SK-N-SH (cell line): ENCODE results near the gene PROX2. TPM values are rescaled to one million over a fixed set of nuclear protein-coding genes. Genes with fewer than 3 reads are reported as not detected.
A peak's percentile ranks its signal among the peaks of the same experiment; 100 is the strongest.

Experiments used
- CTCF ChIA-PET: fragments of 300-600, 350-600 bp; formaldehyde crosslinking; extraction: SDS; loops from one replicate; lab custom pipeline; 2021; lab: Yijun Ruan, JAX
- POLR2A ChIA-PET: fragments of 350-600 bp; sonication (Branson Sonifier 250); formaldehyde crosslinking; extraction: SDS; loops from one replicate; lab custom pipeline; 2020; ENCODE audit warnings: antibody characterized with exemption, inconsistent platforms; lab: Yijun Ruan, JAX
- DNase-seq: peaks from one replicate; pipeline ENCODE4 v3.0.0; 2012
- H2AFZ ChIP-seq: fragments of 200-600 bp; sonication (generic); 2 replicates; pipeline ENCODE4 v1.8.1; 2016; ENCODE audit warnings: antibody characterized with exemption, mild to moderate bottlenecking, low read depth
- H3F3A ChIP-seq: fragments of 200-600 bp; sonication (generic); replicated peaks from 2 replicates; pipeline ENCODE3; 2016; ENCODE audit warnings: antibody characterized with exemption, mild to moderate bottlenecking; ENCODE audit not compliant: insufficient read depth
- H3K27ac ChIP-seq, 2 experiments: fragments of 200-500 bp in 1 of 2; fragments of 200-600 bp in 1 of 2; sonication (Bioruptor generic) in 1 of 2; sonication (generic), shearing (Covaris generic) in 1 of 2; 2 replicates each; pipeline versions ENCODE4 v1.5.1 to v1.6.1; 2014 to 2016; ENCODE audit warnings: low read depth in 2 of 2, inconsistent platforms in 1 of 2, low read length in 1 of 2, mild to moderate bottlenecking in 1 of 2, mixed read lengths in 1 of 2
- H3K27me3 ChIP-seq: fragments of 200-600 bp; sonication (generic), shearing (Covaris generic); 2 replicates; pipeline ENCODE4 v1.6.1; 2016; ENCODE audit warnings: mixed run types; ENCODE audit not compliant: insufficient read depth
- H3K36me3 ChIP-seq, 2 experiments: fragments of 200-500 bp in 1 of 2; fragments of 200-600 bp in 1 of 2; sonication (Bioruptor generic) in 1 of 2; sonication (generic) in 1 of 2; replicated peaks in 1 of 2; 2 replicates each; pipeline versions ENCODE3 to v1.5.1; 2014 to 2016; ENCODE audit warnings: low read length in 1 of 2, mild to moderate bottlenecking in 1 of 2; ENCODE audit not compliant: insufficient read depth in 2 of 2, control insufficient read depth in 1 of 2
- H3K4me1 ChIP-seq, 2 experiments: fragments of 200-500 bp in 1 of 2; fragments of 200-600 bp in 1 of 2; sonication (Bioruptor generic) in 1 of 2; sonication (generic), shearing (Covaris generic) in 1 of 2; 2 replicates each; pipeline versions ENCODE4 v1.5.1 to v1.6.1; 2014 to 2016; ENCODE audit warnings: low read depth in 1 of 2, low read length in 1 of 2, mixed run types in 1 of 2; ENCODE audit not compliant: insufficient read depth in 2 of 2, control insufficient read depth in 1 of 2
- H3K4me2 ChIP-seq: fragments of 200-600 bp; sonication (generic), shearing (Covaris generic); 2 replicates; pipeline ENCODE4 v1.6.1; 2017; ENCODE audit warnings: mixed run types
- H3K4me3 ChIP-seq, 2 experiments: fragments of 200-500 bp in 1 of 2; fragments of 200-600 bp in 1 of 2; sonication (Bioruptor generic) in 1 of 2; sonication (generic), shearing (Covaris generic) in 1 of 2; 2 replicates each; pipeline versions ENCODE4 v1.5.1 to v1.8.1; 2014 to 2016; ENCODE audit warnings: low read depth in 2 of 2, inconsistent platforms in 1 of 2, low read length in 1 of 2, mild to moderate bottlenecking in 1 of 2, mixed read lengths in 1 of 2, moderate library complexity in 1 of 2
- H3K79me2 ChIP-seq: fragments of 200-600 bp; sonication (generic); 2 replicates; pipeline ENCODE4 v1.8.1; 2017; ENCODE audit warnings: mild to moderate bottlenecking; ENCODE audit not compliant: insufficient read depth
- H3K9ac ChIP-seq: fragments of 200-600 bp; sonication (generic); 2 replicates; pipeline ENCODE4 v1.6.1; 2017; ENCODE audit warnings: mixed run types
- H3K9me2 ChIP-seq: fragments of 200-600 bp; sonication (generic); 2 replicates; pipeline ENCODE4 v1.6.1; 2017; ENCODE audit warnings: mixed run types
- H3K9me3 ChIP-seq: fragments of 200-600 bp; sonication (generic); 2 replicates; pipeline ENCODE4 v1.6.1; 2017; ENCODE audit warnings: mixed run types, mild to moderate bottlenecking, moderate library complexity
- H4K20me1 ChIP-seq: fragments of 200-600 bp; sonication (generic); 2 replicates; pipeline ENCODE4 v1.6.1; 2017; ENCODE audit warnings: mild to moderate bottlenecking, mixed run types; ENCODE audit not compliant: insufficient read depth
- CHD2 ChIP-seq: fragments of 150-350 bp; IDR thresholded peaks from 2 replicates; pipeline ENCODE4 v1.6.1; 2018; ENCODE audit warnings: low read length; ENCODE audit not compliant: partially characterized antibody
- CTCF ChIP-seq: fragments of 200-600 bp; sonication (generic); IDR thresholded peaks from 2 replicates; pipeline ENCODE4 v1.6.1; 2017; ENCODE audit warnings: antibody characterized with exemption, mild to moderate bottlenecking, moderate library complexity
- ELF1 ChIP-seq: IDR thresholded peaks from 2 replicates; pipeline ENCODE4 v1.4.0; 2012
- EZH2phosphoT487 ChIP-seq: fragments of 200-600 bp; sonication (generic); IDR thresholded peaks from 2 replicates; pipeline ENCODE4 v1.6.1; 2017; ENCODE audit warnings: low read depth, mixed run types, mild to moderate bottlenecking, antibody characterized with exemption, moderate library complexity, borderline replicate concordance
- GABPA ChIP-seq: IDR thresholded peaks from 2 replicates; pipeline ENCODE4 v1.4.0; 2012; ENCODE audit warnings: low read depth, mild to moderate bottlenecking
- JUND ChIP-seq: IDR thresholded peaks from 2 replicates; pipeline ENCODE4 v1.4.0; 2012
- MEF2A ChIP-seq: IDR thresholded peaks from 2 replicates; pipeline ENCODE4 v1.4.0; 2012; ENCODE audit warnings: low read depth, borderline replicate concordance
- MXI1 ChIP-seq: IDR thresholded peaks from 2 replicates; pipeline ENCODE4 v1.6.1; 2012; ENCODE audit warnings: mild to moderate bottlenecking, low read depth, low read length, improper control_type of control experiment
- NFIC ChIP-seq: IDR thresholded peaks from 2 replicates; pipeline ENCODE4 v1.4.0; 2012; ENCODE audit warnings: borderline replicate concordance
- NRF1 ChIP-seq: IDR thresholded peaks from 2 replicates; pipeline ENCODE4 v1.6.1; 2012; ENCODE audit warnings: low read depth, mild to moderate bottlenecking, low read length
- PBX3 ChIP-seq: IDR thresholded peaks from 2 replicates; pipeline ENCODE4; 2012
- REST ChIP-seq: IDR thresholded peaks from 2 replicates; pipeline ENCODE4 v1.6.1; 2012; ENCODE audit warnings: mild to moderate bottlenecking, low read depth, low read length, moderate library complexity
- SMC3 ChIP-seq: IDR thresholded peaks from 2 replicates; pipeline ENCODE4 v1.6.1; 2012; ENCODE audit warnings: low read depth, low read length, improper control_type of control experiment
- TCF12 ChIP-seq: IDR thresholded peaks from 2 replicates; pipeline ENCODE4 v1.4.0; 2012
- WGBS: methylation state at CpG from one replicate; pipeline ENCODE4 v1.1.6; 2017; ENCODE audit warnings: low lambda C conversion rate; 5-methylcytosine and 5-hydroxymethylcytosine counted together
- polyA plus RNA-seq, 3 experiments: library from polyadenylated mRNA; depleted of rRNA; stranded (reverse); fragments of >200 nt; gene quantifications; 2 replicates each; pipeline ENCODE4 v1.2.3, GENCODE V29; 2012
- TF ChIP-seq, protein P1 (sequence below): IDR thresholded peaks from 2 replicates; pipeline ENCODE4 v1.4.0; 2012; ENCODE audit warnings: low read depth, borderline replicate concordance
- TF ChIP-seq, protein P2 (sequence below): IDR thresholded peaks from 2 replicates; pipeline ENCODE4 v1.4.0; 2012; ENCODE audit warnings: low read depth, borderline replicate concordance
- TF ChIP-seq, protein P3 (sequence below): IDR thresholded peaks from 2 replicates; pipeline ENCODE4 v1.4.0; 2012; ENCODE audit warnings: low read depth

Gene PROX2
- polyA plus RNA-seq, 1 of the 3 experiments (the other 2 are of a cell fraction) = not detected

DNA sequence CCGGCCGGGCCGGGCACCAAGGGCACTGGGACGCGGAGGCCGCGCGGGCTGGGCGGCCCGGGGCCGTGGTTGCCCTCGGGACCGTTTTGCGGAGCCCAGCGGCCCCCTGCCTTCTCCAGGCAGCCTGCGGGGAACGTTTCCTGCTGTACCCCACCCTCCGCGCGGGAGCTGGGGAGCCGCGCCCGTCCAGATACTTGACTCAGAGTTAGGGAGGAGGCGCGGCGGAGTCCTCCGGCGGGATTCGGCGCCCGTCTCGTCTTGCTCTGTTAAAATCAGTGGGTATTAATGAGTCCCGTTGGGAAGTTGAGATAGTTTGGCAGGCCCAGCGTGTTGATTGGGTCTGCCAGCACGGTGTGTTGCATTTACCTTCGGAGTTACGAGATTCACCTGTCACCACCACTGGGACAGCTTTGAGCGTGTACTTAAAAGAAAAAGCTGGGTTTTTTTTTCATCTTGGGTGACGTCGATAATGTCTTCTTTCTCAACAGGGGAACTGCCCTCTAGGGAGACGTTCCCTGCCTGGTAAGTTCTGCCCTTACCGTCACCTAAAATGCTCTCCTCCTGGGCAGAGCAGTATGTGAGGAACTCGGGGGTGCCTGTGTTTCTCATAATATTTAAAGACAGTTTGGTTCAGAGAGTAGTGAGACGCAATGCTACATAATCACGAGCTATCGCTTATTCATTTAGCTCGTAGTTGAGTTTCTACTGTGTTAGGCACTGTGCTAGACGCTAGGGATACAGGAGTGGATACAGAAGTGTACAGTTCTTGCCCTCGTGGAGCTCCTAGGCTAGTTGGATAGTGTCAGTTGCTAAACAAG, 6.4 kb upstream of the PROX2 start (continued):
- TF ChIP-seq CTCF = no peak
- no peak for TF ChIP-seq GABPA
- TF ChIP-seq, protein P1, sequence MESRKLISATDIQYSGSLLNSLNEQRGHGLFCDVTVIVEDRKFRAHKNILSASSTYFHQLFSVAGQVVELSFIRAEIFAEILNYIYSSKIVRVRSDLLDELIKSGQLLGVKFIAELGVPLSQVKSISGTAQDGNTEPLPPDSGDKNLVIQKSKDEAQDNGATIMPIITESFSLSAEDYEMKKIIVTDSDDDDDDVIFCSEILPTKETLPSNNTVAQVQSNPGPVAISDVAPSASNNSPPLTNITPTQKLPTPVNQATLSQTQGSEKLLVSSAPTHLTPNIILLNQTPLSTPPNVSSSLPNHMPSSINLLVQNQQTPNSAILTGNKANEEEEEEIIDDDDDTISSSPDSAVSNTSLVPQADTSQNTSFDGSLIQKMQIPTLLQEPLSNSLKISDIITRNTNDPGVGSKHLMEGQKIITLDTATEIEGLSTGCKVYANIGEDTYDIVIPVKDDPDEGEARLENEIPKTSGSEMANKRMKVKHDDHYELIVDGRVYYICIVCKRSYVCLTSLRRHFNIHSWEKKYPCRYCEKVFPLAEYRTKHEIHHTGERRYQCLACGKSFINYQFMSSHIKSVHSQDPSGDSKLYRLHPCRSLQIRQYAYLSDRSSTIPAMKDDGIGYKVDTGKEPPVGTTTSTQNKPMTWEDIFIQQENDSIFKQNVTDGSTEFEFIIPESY = no peak
- TF ChIP-seq, protein P2, sequence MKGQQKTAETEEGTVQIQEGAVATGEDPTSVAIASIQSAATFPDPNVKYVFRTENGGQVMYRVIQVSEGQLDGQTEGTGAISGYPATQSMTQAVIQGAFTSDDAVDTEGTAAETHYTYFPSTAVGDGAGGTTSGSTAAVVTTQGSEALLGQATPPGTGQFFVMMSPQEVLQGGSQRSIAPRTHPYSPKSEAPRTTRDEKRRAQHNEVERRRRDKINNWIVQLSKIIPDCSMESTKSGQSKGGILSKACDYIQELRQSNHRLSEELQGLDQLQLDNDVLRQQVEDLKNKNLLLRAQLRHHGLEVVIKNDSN = no peak
- TF ChIP-seq MXI1 = no peak

DNA sequence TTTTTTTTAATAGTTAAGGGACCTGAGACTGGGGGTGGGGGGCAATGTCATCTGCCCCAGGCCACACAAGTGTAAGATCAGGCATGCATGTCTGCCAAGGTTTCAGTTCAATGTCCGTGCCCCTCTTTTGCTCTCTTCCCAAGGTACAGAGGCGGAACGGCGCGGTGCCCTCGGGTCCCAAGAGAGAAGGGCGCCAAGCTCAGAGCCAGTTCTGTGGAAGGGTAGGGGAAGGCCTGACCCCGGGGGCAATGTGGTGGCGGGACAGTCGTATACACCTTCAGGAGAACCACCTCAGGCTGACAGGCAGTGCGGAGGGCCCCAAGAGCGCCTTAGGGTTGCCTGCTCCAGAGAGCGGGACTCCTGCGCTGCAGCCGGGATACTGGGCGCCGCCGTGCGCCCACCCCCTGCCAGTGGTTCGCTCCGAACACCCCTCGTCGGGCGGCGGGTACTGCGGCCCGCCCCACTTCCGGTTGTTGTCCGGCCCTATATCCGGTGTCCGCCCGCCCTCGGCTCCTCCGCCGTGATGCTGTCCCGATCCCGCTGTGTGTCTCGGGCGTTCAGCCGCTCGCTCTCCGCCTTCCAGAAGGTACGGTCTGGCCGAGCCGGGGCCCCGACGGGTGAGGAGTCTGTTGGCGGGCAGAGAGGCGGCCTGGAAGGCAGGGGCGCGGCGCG, 5.6 kb upstream of the PROX2 start, which contains the start of gene DLST:
Gene DLST (plus strand): TSS at position 486 of the 672 bp plus-strand sequence. CDS start 38 bp downstream, at position 524.
- peaks cover 49% of the 10 kb centered on the region for H3K79me2 ChIP-seq
- peaks cover 0 to 21% of the 10 kb centered on the region in 2 experiments; a peak in 2 of 4 replicates for H3K4me1 ChIP-seq
- 2% methylated on average over 20 of the region's 53 CpGs for WGBS
- H2AFZ ChIP-seq = peak within 1 kb of the TSS; percentile 99
- ChIA-PET CTCF (interaction anchor here (0.8 to 17.2 kb wide), 9 partner anchors 14 to 272 kb away, joined by 3 to 134 read pairs (median 3); no protein-coding TSS in a partner anchor), POLR2A (interaction anchor here (0.6 to 1.2 kb wide), 4 partner anchors 14 to 118 kb away, joined by 3 to 4 read pairs (median 3); partner anchors contain the start of gene YLPM1)
- H3K36me3 ChIP-seq = peaks cover 5 to 6% of the 10 kb centered on the region in 2 experiments
- H3K4me3 ChIP-seq = peak within 1 kb of the TSS; percentile 86 to 92
- no peaks in the 10 kb centered on the region for H3K9me3 ChIP-seq
- H3K27ac ChIP-seq = peak within 1 kb of the TSS; percentile 80 to 88
- peak within 1 kb of the TSS; percentile 98 for H3K4me2 ChIP-seq
- no peaks in the 10 kb centered on the region for H3K27me3 ChIP-seq
- DNase-seq = peak; percentile 99
- peaks cover 45% of the 10 kb centered on the region for H4K20me1 ChIP-seq
- H3K9ac ChIP-seq = peak within 1 kb of the TSS; percentile 94
- H3K9me2 ChIP-seq = no peaks in the 10 kb centered on the region
- H3F3A ChIP-seq = peaks cover 19% of the 10 kb centered on the region
- TF ChIP-seq NRF1 = no peak
- TF ChIP-seq TCF12 = 0 out of 2 replicates have a peak, but pooled peaks have one; percentile 23
- TF ChIP-seq, protein P3, sequence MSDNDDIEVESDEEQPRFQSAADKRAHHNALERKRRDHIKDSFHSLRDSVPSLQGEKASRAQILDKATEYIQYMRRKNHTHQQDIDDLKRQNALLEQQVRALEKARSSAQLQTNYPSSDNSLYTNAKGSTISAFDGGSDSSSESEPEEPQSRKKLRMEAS = peak; percentile 75; the same call in 1 of the 2 replicates
- TF ChIP-seq SMC3 = no peak
- TF ChIP-seq NFIC = no peak
- no peak for TF ChIP-seq MEF2A
- TF ChIP-seq ELF1 = 0 out of 2 replicates have a peak, but pooled peaks have one; percentile 47
- peak; percentile 46 for TF ChIP-seq CHD2
- peak; percentile 20; the same call in 1 of the 2 replicates for TF ChIP-seq JUND
- TF ChIP-seq PBX3 = 0 out of 2 replicates have a peak, but pooled peaks have one; percentile 20
- peak; percentile 43; the same call in 1 of the 2 replicates for TF ChIP-seq MXI1
- TF ChIP-seq, protein P2 = no peak
- TF ChIP-seq REST = no peak
- no peak for TF ChIP-seq EZH2phosphoT487
